ENCODE data around the gene MAML1. TPM values are rescaled to one million over a fixed set of nuclear protein-coding genes. Genes with fewer than 3 reads are reported as not detected.

Gene MAML1
- total RNA-seq, 1 donor from 2014 or later = 54.8 TPM

GRCh38 chr5:179801304-179802206, 68.9 kb downstream of the MAML1 start:
- Mint-ChIP-seq H3K27ac (no peak overlapping the region), H3K36me3 (ENCODE audit: insufficient read depth) (peaks cover 14% of the 10 kb centered on the region), H3K9me3 (ENCODE audit: low read depth) (no peaks in the 10 kb centered on the region), H3K4me1 (ENCODE audit: low read depth) (peaks cover 15% of the 10 kb centered on the region), H3K27me3 (no peaks in the 10 kb centered on the region), H3K4me3 (ENCODE audit: low read depth) (no peak overlapping the region)
- DNase-seq (ENCODE audit: low spot score, unreplicated experiment) = peak; percentile 66
- TF ChIP-seq, protein P1, sequence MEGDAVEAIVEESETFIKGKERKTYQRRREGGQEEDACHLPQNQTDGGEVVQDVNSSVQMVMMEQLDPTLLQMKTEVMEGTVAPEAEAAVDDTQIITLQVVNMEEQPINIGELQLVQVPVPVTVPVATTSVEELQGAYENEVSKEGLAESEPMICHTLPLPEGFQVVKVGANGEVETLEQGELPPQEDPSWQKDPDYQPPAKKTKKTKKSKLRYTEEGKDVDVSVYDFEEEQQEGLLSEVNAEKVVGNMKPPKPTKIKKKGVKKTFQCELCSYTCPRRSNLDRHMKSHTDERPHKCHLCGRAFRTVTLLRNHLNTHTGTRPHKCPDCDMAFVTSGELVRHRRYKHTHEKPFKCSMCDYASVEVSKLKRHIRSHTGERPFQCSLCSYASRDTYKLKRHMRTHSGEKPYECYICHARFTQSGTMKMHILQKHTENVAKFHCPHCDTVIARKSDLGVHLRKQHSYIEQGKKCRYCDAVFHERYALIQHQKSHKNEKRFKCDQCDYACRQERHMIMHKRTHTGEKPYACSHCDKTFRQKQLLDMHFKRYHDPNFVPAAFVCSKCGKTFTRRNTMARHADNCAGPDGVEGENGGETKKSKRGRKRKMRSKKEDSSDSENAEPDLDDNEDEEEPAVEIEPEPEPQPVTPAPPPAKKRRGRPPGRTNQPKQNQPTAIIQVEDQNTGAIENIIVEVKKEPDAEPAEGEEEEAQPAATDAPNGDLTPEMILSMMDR (IDR thresholded peaks at IDR 0.05; ENCODE audit: unreplicated experiment) = peak; percentile 71

GRCh38 chr5:179802207-179802883, 69.7 kb downstream of the MAML1 start:
- H3K4me3 Mint-ChIP-seq (ENCODE audit: low read depth) = no peak overlapping the region

GRCh38 chr5:179802950-179803562, 70.4 kb downstream of the MAML1 start:
- no peaks in the 10 kb centered on the region for H3K9me3 Mint-ChIP-seq (ENCODE audit: low read depth)
- H3K4me3 Mint-ChIP-seq (ENCODE audit: low read depth) = no peak overlapping the region
- H3K27ac Mint-ChIP-seq = no peak overlapping the region

More at GRCh38 chr5:179802207-179802883, 69.7 kb downstream of the MAML1 start:
- Mint-ChIP-seq H3K9me3 (ENCODE audit: low read depth) (no peaks in the 10 kb centered on the region), H3K36me3 (ENCODE audit: insufficient read depth) (peaks cover 10% of the 10 kb centered on the region), H3K4me1 (ENCODE audit: low read depth) (peaks cover 15% of the 10 kb centered on the region), H3K27me3 (no peaks in the 10 kb centered on the region), H3K27ac (no peak overlapping the region)
- TF ChIP-seq, protein P1 (IDR thresholded peaks at IDR 0.05; ENCODE audit: unreplicated experiment) = no peak
- DNase-seq (ENCODE audit: low spot score, unreplicated experiment) = no peak

GRCh38 chr5:179803651-179804554, 71.3 kb downstream of the MAML1 start:
- Mint-ChIP-seq H3K9me3 (ENCODE audit: low read depth) (no peaks in the 10 kb centered on the region), H3K36me3 (ENCODE audit: insufficient read depth) (peaks cover 9% of the 10 kb centered on the region), H3K4me3 (ENCODE audit: low read depth) (peak overlapping the region; percentile 35), H3K27me3 (no peaks in the 10 kb centered on the region), H3K27ac (no peak overlapping the region), H3K4me1 (ENCODE audit: low read depth) (peaks cover 15% of the 10 kb centered on the region)
- TF ChIP-seq, protein P1 (IDR thresholded peaks at IDR 0.05; ENCODE audit: unreplicated experiment) = no peak
- DNase-seq (ENCODE audit: low spot score, unreplicated experiment) = no peak

More at GRCh38 chr5:179802950-179803562, 70.4 kb downstream of the MAML1 start:
- Mint-ChIP-seq H3K4me1 (ENCODE audit: low read depth) (peaks cover 15% of the 10 kb centered on the region), H3K36me3 (ENCODE audit: insufficient read depth) (peaks cover 9% of the 10 kb centered on the region), H3K27me3 (no peaks in the 10 kb centered on the region)
- DNase-seq (ENCODE audit: low spot score, unreplicated experiment) = no peak
- TF ChIP-seq, protein P1 (IDR thresholded peaks at IDR 0.05; ENCODE audit: unreplicated experiment) = no peak
